Fibroblast of lung (primary cell): ENCODE measurements around the gene COX10. TPM values are rescaled to one million over a fixed set of nuclear protein-coding genes. Genes with fewer than 3 reads are reported as not detected.

Experiments used
- DNase-seq, 2 donors: peaks; one replicate each; pipeline versions ENCODE4 v3.0.0 to v3.0.0-alpha.2; 2010; ENCODE audit warnings: low read depth in 2 of 2
- H2AFZ ChIP-seq: 2 replicates; pipeline ENCODE4 v1.5.1; 2012; ENCODE audit warnings: low read length, control low read depth, inconsistent platforms
- H3K27ac ChIP-seq: 2 replicates; pipeline ENCODE4 v1.5.1; 2011; ENCODE audit warnings: low read length, control low read depth; ENCODE audit not compliant: insufficient read depth
- H3K27me3 ChIP-seq: 2 replicates; pipeline ENCODE4 v1.5.1; 2011; ENCODE audit warnings: mild to moderate bottlenecking, low read length; ENCODE audit not compliant: control insufficient read depth, insufficient read depth
- H3K36me3 ChIP-seq: 2 replicates; pipeline ENCODE4 v1.5.1; 2011; ENCODE audit warnings: low read length; ENCODE audit not compliant: control insufficient read depth, insufficient read depth
- H3K4me1 ChIP-seq: 2 replicates; pipeline ENCODE4 v1.5.1; 2011; ENCODE audit warnings: low read length; ENCODE audit not compliant: control insufficient read depth, insufficient read depth; ENCODE audit errors: extremely low read depth
- H3K4me2 ChIP-seq: 2 replicates; pipeline ENCODE4 v1.5.1; 2011; ENCODE audit warnings: low read length, control low read depth; ENCODE audit not compliant: insufficient read depth; ENCODE audit errors: extremely low read depth
- H3K4me3 ChIP-seq, 4 experiments: fragments of 200-600 bp in 1 of 4; sonication (generic) in 1 of 4; replicated peaks in 1 of 4; 2 replicates each; pipeline ENCODE4 v1.5.1; 2011 to 2016; ENCODE audit warnings: low read length in 4 of 4, low read depth in 3 of 4, mild to moderate bottlenecking in 3 of 4, control low read depth in 2 of 4, inconsistent platforms in 1 of 4, mixed read lengths in 1 of 4; ENCODE audit not compliant: insufficient read depth in 1 of 4; ENCODE audit errors: control extremely low read depth in 1 of 4
- H3K79me2 ChIP-seq: 2 replicates; pipeline ENCODE4 v1.5.1; 2012; ENCODE audit warnings: mild to moderate bottlenecking, low read length, inconsistent platforms; ENCODE audit not compliant: control insufficient read depth, insufficient read depth
- H3K9ac ChIP-seq: 2 replicates; pipeline ENCODE4 v1.5.1; 2011; ENCODE audit warnings: mild to moderate bottlenecking, low read length, control low read depth; ENCODE audit not compliant: insufficient read depth
- H3K9me3 ChIP-seq: 2 replicates; pipeline ENCODE4 v1.5.1; 2012; ENCODE audit warnings: low read depth, low read length; ENCODE audit not compliant: control insufficient read depth, insufficient read depth
- H4K20me1 ChIP-seq: 2 replicates; pipeline ENCODE4 v1.5.1; 2011; ENCODE audit warnings: low read length; ENCODE audit not compliant: control insufficient read depth, insufficient read depth; ENCODE audit errors: extremely low read depth
- EZH2 ChIP-seq: IDR thresholded peaks from 2 replicates; pipeline ENCODE4 v1.5.1; 2012; ENCODE audit warnings: low read length, control low read depth, mild to moderate bottlenecking; ENCODE audit errors: missing control alignments
- polyA plus RNA-seq, 2 donors: library from polyadenylated mRNA; depleted of rRNA in 1 of 2; stranded (reverse) in 1 of 2; unstranded in 1 of 2; fragments of >200 nt; gene quantifications; 2 replicates each; pipeline ENCODE4 v1.2.1, GENCODE V29; 2011 to 2012; ENCODE audit warnings: missing spikeins in 1 of 2
- total RNA-seq: library from RNA; depleted of rRNA; stranded (reverse); fragments of >200 nt; gene quantifications from 2 replicates; pipeline ENCODE4 v1.2.1, GENCODE V29; 2014
- TF ChIP-seq, protein P1 (sequence below), 2 donors: IDR thresholded peaks in 1 of 2; conservative IDR thresholded peaks in 1 of 2; 1 replicate in 1 of 2; 2 replicates in 1 of 2; pipeline ENCODE4 v1.5.1; 2011 to 2012; ENCODE audit warnings: low read length in 2 of 2, control low read depth in 1 of 2, inconsistent platforms in 1 of 2, low read depth in 1 of 2, mild to moderate bottlenecking in 1 of 2

COX10 gene
- total and polyA plus RNA-seq, 2 donors (not counting 1 experiment from before 2014, with no cell fraction given) = 10.6 to 12.5 TPM

DNA sequence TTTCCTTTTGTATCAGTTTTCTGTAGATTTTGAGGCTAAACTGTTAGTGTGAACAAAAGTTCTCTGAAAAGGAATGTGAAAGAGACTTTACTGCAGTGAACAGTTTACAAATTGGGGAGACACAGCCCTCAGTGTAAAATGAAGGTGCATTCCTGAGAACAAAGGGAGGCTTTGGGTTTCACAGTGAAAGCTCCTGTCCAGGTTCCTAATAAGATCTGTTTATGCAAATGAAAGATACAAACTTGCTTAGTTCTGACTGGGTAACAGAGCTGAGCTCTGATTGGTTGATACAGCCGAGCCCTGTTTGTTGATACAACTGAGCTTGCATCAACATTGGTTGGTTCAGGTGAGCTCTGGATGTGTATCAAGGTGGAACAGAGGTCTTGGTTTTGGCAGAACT is 175.7 kb downstream of the COX10 start:
- no peak overlapping the region for H3K4me2 ChIP-seq
- H3K4me3 ChIP-seq = no peak overlapping the region
- no peaks in the 10 kb centered on the region for H3K79me2 ChIP-seq
- no peak overlapping the region for H3K9ac ChIP-seq
- DNase-seq = no peak
- no peaks in the 10 kb centered on the region for H4K20me1 ChIP-seq
- H2AFZ ChIP-seq = no peak overlapping the region
- TF ChIP-seq, protein P1, sequence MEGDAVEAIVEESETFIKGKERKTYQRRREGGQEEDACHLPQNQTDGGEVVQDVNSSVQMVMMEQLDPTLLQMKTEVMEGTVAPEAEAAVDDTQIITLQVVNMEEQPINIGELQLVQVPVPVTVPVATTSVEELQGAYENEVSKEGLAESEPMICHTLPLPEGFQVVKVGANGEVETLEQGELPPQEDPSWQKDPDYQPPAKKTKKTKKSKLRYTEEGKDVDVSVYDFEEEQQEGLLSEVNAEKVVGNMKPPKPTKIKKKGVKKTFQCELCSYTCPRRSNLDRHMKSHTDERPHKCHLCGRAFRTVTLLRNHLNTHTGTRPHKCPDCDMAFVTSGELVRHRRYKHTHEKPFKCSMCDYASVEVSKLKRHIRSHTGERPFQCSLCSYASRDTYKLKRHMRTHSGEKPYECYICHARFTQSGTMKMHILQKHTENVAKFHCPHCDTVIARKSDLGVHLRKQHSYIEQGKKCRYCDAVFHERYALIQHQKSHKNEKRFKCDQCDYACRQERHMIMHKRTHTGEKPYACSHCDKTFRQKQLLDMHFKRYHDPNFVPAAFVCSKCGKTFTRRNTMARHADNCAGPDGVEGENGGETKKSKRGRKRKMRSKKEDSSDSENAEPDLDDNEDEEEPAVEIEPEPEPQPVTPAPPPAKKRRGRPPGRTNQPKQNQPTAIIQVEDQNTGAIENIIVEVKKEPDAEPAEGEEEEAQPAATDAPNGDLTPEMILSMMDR (conservative IDR thresholded peaks at IDR 0.05 in 1 of 2, IDR thresholded peaks at IDR 0.05 in 1 of 2; ENCODE audit: low read depth in 1 of 2, low read length in 2 of 2) = no peak
- no peak for TF ChIP-seq EZH2
- no peak overlapping the region for H3K27ac ChIP-seq
- H3K27me3 ChIP-seq = no peaks in the 10 kb centered on the region
- H3K9me3 ChIP-seq = no peaks in the 10 kb centered on the region
- H3K4me1 ChIP-seq = no peaks in the 10 kb centered on the region
- H3K36me3 ChIP-seq = no peaks in the 10 kb centered on the region

DNA sequence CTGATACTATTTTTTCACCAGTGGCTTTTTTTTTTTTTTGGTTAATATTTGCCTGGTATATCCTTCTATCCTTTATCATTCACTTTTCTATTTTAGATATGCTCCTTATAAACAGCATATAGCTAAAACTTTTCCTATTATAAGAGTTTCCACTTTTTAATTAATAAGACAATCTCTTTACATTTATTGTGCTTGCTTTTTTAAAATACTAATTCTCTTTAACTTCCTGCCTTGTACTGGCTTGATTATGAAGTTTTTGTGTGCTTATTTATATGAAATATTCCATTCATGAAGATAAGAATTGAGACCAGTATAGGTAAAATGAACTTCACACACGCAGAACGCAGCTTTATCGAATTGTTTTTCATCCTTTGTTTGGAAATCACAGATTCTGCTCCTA is 176.3 kb downstream of the COX10 start:
- Histone ChIP-seq H4K20me1 (no peaks in the 10 kb centered on the region), H2AFZ (no peak overlapping the region), H3K36me3 (no peaks in the 10 kb centered on the region), H3K27ac (no peak overlapping the region), H3K4me2 (no peak overlapping the region), H3K4me3 (no peak overlapping the region), H3K27me3 (no peaks in the 10 kb centered on the region), H3K4me1 (no peaks in the 10 kb centered on the region), H3K79me2 (no peaks in the 10 kb centered on the region), H3K9ac (no peak overlapping the region), H3K9me3 (no peaks in the 10 kb centered on the region)
- TF ChIP-seq, protein P1 (conservative IDR thresholded peaks at IDR 0.05 in 1 of 2, IDR thresholded peaks at IDR 0.05 in 1 of 2; ENCODE audit: low read depth in 1 of 2, low read length in 2 of 2) = no peak
- no peak for TF ChIP-seq EZH2
- DNase-seq = no peak

Other genes with a start within 250 kb of the COX10 start
- not detected in 2 replicates for gene CDRT15, start 167.4 kb downstream of the COX10 start, total RNA-seq
- not detected in 2 replicates for gene CDRT15, start 167.4 kb downstream of the COX10 start, polyA plus RNA-seq
- gene HS3ST3B1, start 231.6 kb downstream of the COX10 start, total RNA-seq = 13.4 and 17.2 TPM in 2 replicates
- gene HS3ST3B1, start 231.6 kb downstream of the COX10 start, polyA plus RNA-seq = 3.4 and 12.3 TPM in 2 replicates